ENCODE measurements around the gene PRIMPOL. TPM values are rescaled to one million over a fixed set of nuclear protein-coding genes. Genes with fewer than 3 reads are reported as not detected.

PRIMPOL gene
- total and polyA plus RNA-seq, 2 experiments from 2014 or later = 9.1 to 14.5 TPM

GRCh38 chr4:184719407-184719806 is 69.9 kb downstream of the PRIMPOL start:
- no peaks in the 10 kb centered on the region for H3K9me2 ChIP-seq (replicated peaks; ENCODE audit: insufficient read depth)
- no peaks in the 10 kb centered on the region for H3K36me3 ChIP-seq (replicated peaks; ENCODE audit: insufficient read depth, low read depth)
- H4K20me1 ChIP-seq (ENCODE audit: insufficient read depth, poor library complexity, severe bottlenecking) = no peaks in the 10 kb centered on the region
- H3K4me2 ChIP-seq = no peak overlapping the region
- no peak for DNase-seq (ENCODE audit: low spot score)
- no peaks in the 10 kb centered on the region for H3K27me3 ChIP-seq
- no peak overlapping the region for H2AFZ ChIP-seq
- TF ChIP-seq EZH2phosphoT487 (IDR thresholded peaks at IDR 0.05; ENCODE audit: low read depth, severe bottlenecking, unreplicated experiment) (no peak), CTCF (IDR thresholded peaks at IDR 0.05; ENCODE audit: poor library complexity) (no peak), EZH2 (IDR thresholded peaks at IDR 0.05; ENCODE audit: borderline replicate concordance) (no peak)
- no peaks in the 10 kb centered on the region for H3K79me2 ChIP-seq
- H3K27ac ChIP-seq = no peak overlapping the region
- WGBS (ENCODE audit: low lambda C conversion rate, missing lambda C conversion rate) = 96% methylated on average over 3 of the region's 3 CpGs
- no peaks in the 10 kb centered on the region for H3K9me3 ChIP-seq (ENCODE audit: low read depth)
- H3K4me1 ChIP-seq (ENCODE audit: insufficient read depth) = no peaks in the 10 kb centered on the region
- no peak overlapping the region for H3K4me3 ChIP-seq

GRCh38 chr4:184721254-184721653 is 71.7 kb downstream of the PRIMPOL start:
- DNase-seq (ENCODE audit: low spot score) = no peak
- no peaks in the 10 kb centered on the region for H3K27me3 ChIP-seq
- no peaks in the 10 kb centered on the region for H3K9me3 ChIP-seq (ENCODE audit: low read depth)
- no peaks in the 10 kb centered on the region for H3K79me2 ChIP-seq
- H3K4me1 ChIP-seq (ENCODE audit: insufficient read depth) = no peaks in the 10 kb centered on the region
- TF ChIP-seq EZH2phosphoT487 (IDR thresholded peaks at IDR 0.05; ENCODE audit: low read depth, severe bottlenecking, unreplicated experiment) (no peak), EZH2 (IDR thresholded peaks at IDR 0.05; ENCODE audit: borderline replicate concordance) (no peak), CTCF (IDR thresholded peaks at IDR 0.05; ENCODE audit: poor library complexity) (no peak)
- no peaks in the 10 kb centered on the region for H3K9me2 ChIP-seq (replicated peaks; ENCODE audit: insufficient read depth)
- no peak overlapping the region for H3K4me3 ChIP-seq
- H3K27ac ChIP-seq = no peak overlapping the region
- H2AFZ ChIP-seq = no peak overlapping the region
- no peaks in the 10 kb centered on the region for H3K36me3 ChIP-seq (replicated peaks; ENCODE audit: insufficient read depth, low read depth)
- H4K20me1 ChIP-seq (ENCODE audit: insufficient read depth, poor library complexity, severe bottlenecking) = no peaks in the 10 kb centered on the region
- H3K4me2 ChIP-seq = no peak overlapping the region

- Histone ChIP-seq H3K27ac (no peak overlapping the region), H2AFZ (no peak overlapping the region), H3K9me2 (replicated peaks; ENCODE audit: insufficient read depth) (no peaks in the 10 kb centered on the region), H3K4me3 (no peak overlapping the region), H3K36me3 (replicated peaks; ENCODE audit: insufficient read depth, low read depth) (no peaks in the 10 kb centered on the region), H4K20me1 (ENCODE audit: insufficient read depth, poor library complexity, severe bottlenecking) (no peaks in the 10 kb centered on the region), H3K4me2 (no peak overlapping the region), H3K79me2 (no peaks in the 10 kb centered on the region), H3K9me3 (ENCODE audit: low read depth) (no peaks in the 10 kb centered on the region), H3K27me3 (no peaks in the 10 kb centered on the region), H3K4me1 (ENCODE audit: insufficient read depth) (no peaks in the 10 kb centered on the region)
- no peak for DNase-seq (ENCODE audit: low spot score)
- no peak for TF ChIP-seq CTCF (IDR thresholded peaks at IDR 0.05; ENCODE audit: poor library complexity)
- TF ChIP-seq EZH2 (IDR thresholded peaks at IDR 0.05; ENCODE audit: borderline replicate concordance) = no peak
- no peak for TF ChIP-seq EZH2phosphoT487 (IDR thresholded peaks at IDR 0.05; ENCODE audit: low read depth, severe bottlenecking, unreplicated experiment)
- WGBS (ENCODE audit: low lambda C conversion rate, missing lambda C conversion rate) = 89% methylated on average over 1 of the region's 1 CpG
These were observed 73.3 kb downstream of the PRIMPOL start for GRCh38 chr4:184722798-184723197.

- H3K9me2 ChIP-seq (replicated peaks; ENCODE audit: insufficient read depth) = no peaks in the 10 kb centered on the region
- no peak overlapping the region for H2AFZ ChIP-seq
- DNase-seq (ENCODE audit: low spot score) = no peak
- TF ChIP-seq EZH2phosphoT487 (IDR thresholded peaks at IDR 0.05; ENCODE audit: low read depth, severe bottlenecking, unreplicated experiment) (no peak), EZH2 (IDR thresholded peaks at IDR 0.05; ENCODE audit: borderline replicate concordance) (no peak), CTCF (IDR thresholded peaks at IDR 0.05; ENCODE audit: poor library complexity) (no peak)
- no peaks in the 10 kb centered on the region for H3K9me3 ChIP-seq (ENCODE audit: low read depth)
- H3K4me3 ChIP-seq = no peak overlapping the region
- H4K20me1 ChIP-seq (ENCODE audit: insufficient read depth, poor library complexity, severe bottlenecking) = no peaks in the 10 kb centered on the region
- H3K27me3 ChIP-seq = no peaks in the 10 kb centered on the region
- no peaks in the 10 kb centered on the region for H3K36me3 ChIP-seq (replicated peaks; ENCODE audit: insufficient read depth, low read depth)
- no peak overlapping the region for H3K4me2 ChIP-seq
- 95% methylated on average over 3 of the region's 3 CpGs for WGBS (ENCODE audit: low lambda C conversion rate, missing lambda C conversion rate)
- H3K79me2 ChIP-seq = peaks cover 25% of the 10 kb centered on the region
- no peak overlapping the region for H3K27ac ChIP-seq
- H3K4me1 ChIP-seq (ENCODE audit: insufficient read depth) = no peaks in the 10 kb centered on the region
These were observed 77.9 kb downstream of the PRIMPOL start for GRCh38 chr4:184727430-184727829.

All from hepatocyte (in vitro differentiated cells).